Endodermal cell (in vitro differentiated cells): ENCODE measurements around the gene SRBD1. TPM values are rescaled to one million over a fixed set of nuclear protein-coding genes. Genes with fewer than 3 reads are reported as not detected.

Experiments used
- DNase-seq: peaks from one replicate; pipeline ENCODE4 v3.0.0-alpha.2; 2017
- H3K27ac ChIP-seq: 2 replicates; pipeline ENCODE4 v1.5.1; 2013; ENCODE audit warnings: mild to moderate bottlenecking, low read depth, low read length, moderate library complexity
- H3K27me3 ChIP-seq: 2 replicates; pipeline ENCODE4 v1.6.1; 2013; ENCODE audit warnings: mild to moderate bottlenecking, low read length, moderate library complexity; ENCODE audit not compliant: insufficient read depth, control insufficient read depth, poor library complexity, severe bottlenecking
- H3K36me3 ChIP-seq: 2 replicates; pipeline ENCODE4 v1.7.0; 2013; ENCODE audit warnings: mild to moderate bottlenecking, low read length, moderate library complexity; ENCODE audit not compliant: control insufficient read depth, insufficient read depth
- H3K4me1 ChIP-seq: one replicate; pipeline ENCODE4 v1.7.0; 2013; ENCODE audit warnings: low read length; ENCODE audit not compliant: control insufficient read depth, insufficient read depth
- H3K4me3 ChIP-seq: 2 replicates; pipeline ENCODE4 v1.5.1; 2013; ENCODE audit warnings: mild to moderate bottlenecking, low read length, moderate library complexity
- H3K9ac ChIP-seq: 2 replicates; pipeline ENCODE4 v1.6.1; 2013; ENCODE audit warnings: mild to moderate bottlenecking, low read length, moderate library complexity; ENCODE audit not compliant: poor library complexity, severe bottlenecking; ENCODE audit errors: extremely low read depth
- H3K9me3 ChIP-seq: 2 replicates; pipeline ENCODE4 v1.6.1; 2013; ENCODE audit warnings: mild to moderate bottlenecking, low read length, moderate library complexity; ENCODE audit not compliant: control insufficient read depth
- H3K27ac Mint-ChIP-seq: 2 replicates; pipeline ENCODE4 v1.8.0; 2020; ENCODE audit warnings: mixed read lengths
- H3K27me3 Mint-ChIP-seq: 2 replicates; pipeline ENCODE4 v1.8.0; 2021; ENCODE audit warnings: mild to moderate bottlenecking, mixed read lengths; ENCODE audit not compliant: insufficient read depth
- H3K36me3 Mint-ChIP-seq: 2 replicates; pipeline ENCODE4 v1.8.0; 2020; ENCODE audit warnings: low read depth, mixed read lengths
- H3K4me1 Mint-ChIP-seq: 2 replicates; pipeline ENCODE4 v1.8.0; 2020; ENCODE audit warnings: mixed read lengths
- H3K4me3 Mint-ChIP-seq: 2 replicates; pipeline ENCODE4 v1.8.0; 2020; ENCODE audit warnings: mild to moderate bottlenecking, moderate library complexity, mixed read lengths
- H3K9me3 Mint-ChIP-seq: 2 replicates; pipeline ENCODE4 v1.8.0; 2020; ENCODE audit warnings: mild to moderate bottlenecking, mixed read lengths
- CTCF ChIP-seq: fragments of 200-600 bp; sonication (generic); conservative IDR thresholded peaks from 2 replicates; pipeline ENCODE4 v1.5.0; 2021; ENCODE audit warnings: antibody characterized with exemption, mild to moderate bottlenecking
- WGBS, 2 experiments: methylation state at CpG; one replicate each; pipeline versions ENCODE4 v1.1.5 to v1.1.7; 2013; ENCODE audit warnings: missing lambda C conversion rate in 2 of 2, mixed read lengths in 1 of 2; ENCODE audit not compliant: insufficient coverage in 1 of 2, insufficient read length in 1 of 2; 5-methylcytosine and 5-hydroxymethylcytosine counted together
- total RNA-seq, 2 donors: library from RNA; stranded (reverse); fragmentation: NEBNext Ultra II Directional in 1 of 2; extraction: Animal tissue kit (Norgen Biotek cat#: 25700) in 1 of 2; gene quantifications; 2 replicates in 1 of 2; 3 replicates in 1 of 2; pipeline ENCODE4 v1.2.1, GENCODE V29; 2021

SRBD1 gene
- total RNA-seq, 2 donors from 2014 or later = 17.7 to 19.6 TPM

GRCh38 chr2:45614330-45614729 lies 3.3 kb upstream of the SRBD1 start:
- Mint-ChIP-seq H3K9me3 (no peaks in the 10 kb centered on the region), H3K27me3 (no peaks in the 10 kb centered on the region), H3K4me1 (peaks cover 27% of the 10 kb centered on the region), H3K4me3 (no peak overlapping the region), H3K36me3 (no peaks in the 10 kb centered on the region), H3K27ac (no peak overlapping the region)
- 90 to 100% methylated on average over 1 of the region's 1 CpG for WGBS, 2 experiments
- peaks cover 4% of the 10 kb centered on the region for H3K4me1 ChIP-seq
- H3K9ac ChIP-seq = no peak overlapping the region
- H3K27me3 ChIP-seq = peaks cover 2% of the 10 kb centered on the region
- no peaks in the 10 kb centered on the region for H3K9me3 ChIP-seq
- no peak for TF ChIP-seq CTCF
- no peaks in the 10 kb centered on the region for H3K36me3 ChIP-seq
- H3K27ac ChIP-seq = no peak overlapping the region
- H3K4me3 ChIP-seq = no peak overlapping the region
- no peak for DNase-seq

DNA sequence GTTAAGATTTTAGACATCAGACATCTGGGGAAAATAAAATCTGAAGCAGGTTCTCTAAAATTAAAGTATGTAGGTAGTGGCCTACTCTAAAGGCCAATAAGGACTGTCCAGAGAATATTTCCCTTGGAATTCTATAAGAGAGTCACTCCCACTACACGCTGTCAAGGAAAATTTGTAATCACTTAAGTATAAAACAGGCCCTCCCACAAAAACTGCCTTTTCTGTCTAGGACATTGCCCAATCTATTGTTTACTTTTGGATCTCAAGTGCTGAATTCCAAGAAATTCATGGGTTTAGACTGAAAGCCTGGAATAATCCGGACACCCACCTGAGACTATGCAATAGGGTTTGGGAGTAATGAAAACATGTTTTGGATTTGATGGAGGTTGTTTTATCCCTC lies 1.7 kb upstream of the SRBD1 start:
- Mint-ChIP-seq H3K4me1 (peaks cover 29% of the 10 kb centered on the region), H3K27me3 (no peaks in the 10 kb centered on the region), H3K9me3 (no peaks in the 10 kb centered on the region), H3K27ac (no peak overlapping the region), H3K4me3 (no peak overlapping the region), H3K36me3 (no peaks in the 10 kb centered on the region)
- Histone ChIP-seq H3K4me3 (no peak overlapping the region), H3K27me3 (no peaks in the 10 kb centered on the region), H3K36me3 (no peaks in the 10 kb centered on the region), H3K27ac (no peak overlapping the region), H3K9ac (no peak overlapping the region), H3K9me3 (no peaks in the 10 kb centered on the region), H3K4me1 (peaks cover 4% of the 10 kb centered on the region)
- no peak for DNase-seq
- TF ChIP-seq CTCF = no peak
- WGBS, 2 experiments = 91% methylated on average over 2 of the region's 2 CpGs; no CpG with 5 or more reads in 1 of the 2 experiments

DNA sequence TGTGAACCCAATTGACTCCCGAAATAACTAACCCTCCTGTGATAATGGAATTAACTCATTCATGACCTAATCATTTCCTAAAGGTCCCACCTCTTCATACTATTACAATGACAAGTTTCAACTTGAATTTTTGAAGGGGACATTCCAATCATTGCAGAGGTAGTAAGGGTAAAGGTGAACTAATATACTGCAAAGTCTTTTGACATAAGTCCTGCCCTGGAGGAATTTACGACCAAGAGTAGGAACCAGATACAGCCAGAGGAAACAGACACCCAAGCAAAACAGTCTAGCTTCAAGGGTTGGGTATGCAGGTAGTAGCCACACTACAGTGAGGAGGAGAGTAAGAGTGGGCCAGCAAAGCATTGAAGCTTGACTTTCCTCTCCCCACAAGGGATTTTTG lies 1.2 kb upstream of the SRBD1 start:
- H3K27me3 Mint-ChIP-seq = no peaks in the 10 kb centered on the region

More for the DNA sequence above, 1.2 kb upstream of the SRBD1 start:
- TF ChIP-seq CTCF = no peak
- Histone ChIP-seq H3K4me3 (peak overlapping the region; percentile 87), H3K36me3 (no peaks in the 10 kb centered on the region), H3K9me3 (no peaks in the 10 kb centered on the region), H3K27me3 (no peaks in the 10 kb centered on the region), H3K4me1 (peaks cover 4% of the 10 kb centered on the region), H3K27ac (no peak overlapping the region), H3K9ac (no peak overlapping the region)
- no peaks in the 10 kb centered on the region for H3K36me3 Mint-ChIP-seq
- no peaks in the 10 kb centered on the region for H3K9me3 Mint-ChIP-seq
- no peak overlapping the region for H3K27ac Mint-ChIP-seq
- H3K4me1 Mint-ChIP-seq = peaks cover 29% of the 10 kb centered on the region
- peak overlapping the region; percentile 98 for H3K4me3 Mint-ChIP-seq
- 98 to 100% methylated on average over 1 to 2 of the region's 2 CpGs for WGBS, 2 experiments
- DNase-seq = no peak
